ENCODE results near the gene KIAA1671. TPM values are rescaled to one million over a fixed set of nuclear protein-coding genes. Genes with fewer than 3 reads are reported as not detected.

Gene KIAA1671
- total RNA-seq, 1 experiment from 2014 or later, result 63.1 TPM

- BruUV-seq (replicated peaks), result no TSS peak
- H3K4me3 Mint-ChIP-seq (ENCODE audit: low read depth, unreplicated experiment), result no peak overlapping the region
- peaks cover 19% of the 10 kb centered on the region for H3K4me1 Mint-ChIP-seq (ENCODE audit: low read depth, unreplicated experiment)
- H3K9me3 Mint-ChIP-seq (ENCODE audit: low read depth, unreplicated experiment), result no peaks in the 10 kb centered on the region
- H3K27ac Mint-ChIP-seq (ENCODE audit: unreplicated experiment), result no peak overlapping the region
- H3K36me3 Mint-ChIP-seq (ENCODE audit: insufficient read depth, unreplicated experiment), result peaks cover 15% of the 10 kb centered on the region
- no peak for DNase-seq
- H3K27me3 Mint-ChIP-seq (ENCODE audit: unreplicated experiment), result no peaks in the 10 kb centered on the region
- intact Hi-C loops (cut with micrococcal nuclease; ENCODE audit: unreplicated experiment), result no loop called here
- CTCF ChIA-PET, result interaction anchor here (0.7 kb wide), 1 partner anchor 577 kb away, joined by 4 read pairs; no protein-coding TSS in a partner anchor
- TF ChIP-seq CTCF (IDR thresholded peaks at IDR 0.05; ENCODE audit: unreplicated experiment), result no peak
Observed at GRCh38 chr22:24986816-24987215, 34.3 kb downstream of the KIAA1671 start.

GRCh38 chr22:24989135-24989534 is 36.6 kb downstream of the KIAA1671 start:
- Mint-ChIP-seq H3K27ac (ENCODE audit: unreplicated experiment) (no peak overlapping the region), H3K36me3 (ENCODE audit: insufficient read depth, unreplicated experiment) (peaks cover 15% of the 10 kb centered on the region), H3K27me3 (ENCODE audit: unreplicated experiment) (no peaks in the 10 kb centered on the region), H3K4me1 (ENCODE audit: low read depth, unreplicated experiment) (peaks cover 39% of the 10 kb centered on the region), H3K4me3 (ENCODE audit: low read depth, unreplicated experiment) (no peak overlapping the region), H3K9me3 (ENCODE audit: low read depth, unreplicated experiment) (no peaks in the 10 kb centered on the region)
- BruUV-seq (replicated peaks), result no TSS peak
- DNase-seq, result no peak
- intact Hi-C loops (cut with micrococcal nuclease; ENCODE audit: unreplicated experiment), result no loop called here
- no peak for TF ChIP-seq CTCF (IDR thresholded peaks at IDR 0.05; ENCODE audit: unreplicated experiment)
- CTCF ChIA-PET, result interaction anchor here (0.7 to 1.4 kb wide), 2 partner anchors 19 to 35 kb away, joined by 3 to 6 read pairs; no protein-coding TSS in a partner anchor

- Mint-ChIP-seq H3K4me1 (ENCODE audit: low read depth, unreplicated experiment) (peaks cover 43% of the 10 kb centered on the region), H3K27me3 (ENCODE audit: unreplicated experiment) (no peaks in the 10 kb centered on the region), H3K27ac (ENCODE audit: unreplicated experiment) (no peak overlapping the region), H3K9me3 (ENCODE audit: low read depth, unreplicated experiment) (no peaks in the 10 kb centered on the region), H3K36me3 (ENCODE audit: insufficient read depth, unreplicated experiment) (peaks cover 15% of the 10 kb centered on the region), H3K4me3 (ENCODE audit: low read depth, unreplicated experiment) (no peak overlapping the region)
- TF ChIP-seq CTCF (IDR thresholded peaks at IDR 0.05; ENCODE audit: unreplicated experiment), result no peak
- intact Hi-C loops (cut with micrococcal nuclease; ENCODE audit: unreplicated experiment), result no loop called here
- no TSS peak for BruUV-seq (replicated peaks)
- CTCF ChIA-PET, result interaction anchor here (0.6 to 1.4 kb wide), 2 partner anchors 35 to 929 kb away, joined by 3 read pairs; no protein-coding TSS in a partner anchor
- DNase-seq, result no peak
Observed at GRCh38 chr22:24989541-24989951, 37.0 kb downstream of the KIAA1671 start.

- DNase-seq, result no peak
- intact Hi-C loops (cut with micrococcal nuclease; ENCODE audit: unreplicated experiment), result loop anchor here (5.0 to 10.0 kb wide), 2 partner anchors 33 to 64 kb away; no protein-coding TSS in a partner anchor
Observed at GRCh38 chr22:24990344-24990905, 37.9 kb downstream of the KIAA1671 start.

More at GRCh38 chr22:24990344-24990905, 37.9 kb downstream of the KIAA1671 start:
- Mint-ChIP-seq H3K27ac (ENCODE audit: unreplicated experiment) (no peak overlapping the region), H3K27me3 (ENCODE audit: unreplicated experiment) (no peaks in the 10 kb centered on the region), H3K9me3 (ENCODE audit: low read depth, unreplicated experiment) (no peaks in the 10 kb centered on the region), H3K4me3 (ENCODE audit: low read depth, unreplicated experiment) (no peak overlapping the region), H3K4me1 (ENCODE audit: low read depth, unreplicated experiment) (peaks cover 47% of the 10 kb centered on the region), H3K36me3 (ENCODE audit: insufficient read depth, unreplicated experiment) (peaks cover 15% of the 10 kb centered on the region)
- no peak for TF ChIP-seq CTCF (IDR thresholded peaks at IDR 0.05; ENCODE audit: unreplicated experiment)
- no TSS peak for BruUV-seq (replicated peaks)
- CTCF ChIA-PET, result interaction anchor here (0.5 to 1.4 kb wide), 3 partner anchors 12 to 34 kb away, joined by 3 read pairs; no protein-coding TSS in a partner anchor
